Measurements from ENCODE around the gene LMF1.

The LMF1 gene

GRCh38 chr16:912684-913613 lies 57.8 kb downstream of the LMF1 start:
- DNase-seq (ENCODE audit: low spot score): no peak

- DNase-seq (ENCODE audit: low spot score): no peak
Observed at GRCh38 chr16:912322-912683, 58.5 kb downstream of the LMF1 start.

DNA sequence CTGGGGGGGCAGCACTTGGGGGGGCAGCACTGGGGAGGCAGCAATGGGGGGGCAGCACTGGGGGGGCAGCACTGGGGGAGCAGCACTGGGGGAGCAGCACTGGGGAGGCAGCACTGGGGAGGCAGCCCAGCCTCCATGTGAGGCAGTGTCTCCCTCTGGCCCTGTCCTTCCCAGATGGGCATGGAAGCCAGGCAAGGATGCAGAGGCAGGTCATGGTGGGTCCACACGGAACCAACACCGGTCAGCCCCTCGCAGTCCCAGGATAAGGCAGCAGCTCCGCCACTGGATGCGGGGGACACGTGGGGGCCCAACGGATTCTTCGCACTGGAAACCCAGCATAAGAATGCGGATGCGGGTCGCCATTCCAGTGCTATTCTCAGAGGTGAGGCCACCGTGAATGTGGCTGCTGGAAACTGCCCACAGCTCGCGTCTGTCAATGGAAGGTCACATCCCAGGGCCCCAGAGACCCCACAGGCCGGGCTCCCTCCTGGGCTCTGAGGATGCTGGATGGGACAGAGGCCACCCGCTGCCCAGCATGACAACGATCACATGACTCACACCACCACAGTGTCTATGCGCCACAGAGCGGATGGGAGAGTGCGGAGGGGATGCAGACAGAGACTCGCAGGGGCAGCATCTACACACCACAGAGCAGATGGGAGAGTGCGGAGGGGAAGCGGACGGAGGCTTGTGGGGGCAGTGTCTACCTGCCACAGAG lies 59.0 kb downstream of the LMF1 start:
- DNase-seq (ENCODE audit: low spot score): no peak

- no peak for DNase-seq (ENCODE audit: low spot score)
Observed at GRCh38 chr16:911101-911500, 59.7 kb downstream of the LMF1 start.

DNA sequence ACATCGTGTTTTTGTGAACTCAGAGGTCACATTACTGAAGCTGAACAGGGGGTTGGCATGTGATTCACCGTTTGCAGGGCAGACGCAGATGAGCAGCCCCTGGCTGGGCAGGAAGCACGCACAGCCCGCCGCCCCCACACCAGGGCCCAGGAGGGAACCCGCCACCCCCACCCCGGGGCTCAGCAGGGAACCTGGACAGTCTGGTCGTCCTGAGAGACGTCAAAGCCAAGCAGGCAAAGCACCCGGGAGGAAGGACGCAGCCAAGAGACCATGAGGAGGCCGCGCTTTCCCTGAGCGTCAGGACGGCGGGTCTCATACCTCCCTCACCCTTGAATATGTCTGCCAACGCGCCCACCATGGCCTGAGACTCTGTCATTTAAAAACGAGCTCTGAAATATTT lies 60.6 kb downstream of the LMF1 start:
- no peak for DNase-seq (ENCODE audit: low spot score)

GRCh38 chr16:909281-910000 lies 61.3 kb downstream of the LMF1 start:
- DNase-seq (ENCODE audit: low spot score): no peak

- no peak for DNase-seq (ENCODE audit: low spot score)
Observed at GRCh38 chr16:908526-909155, 62.1 kb downstream of the LMF1 start.

- DNase-seq (ENCODE audit: low spot score): no peak
Observed at GRCh38 chr16:907842-908241, 62.9 kb downstream of the LMF1 start.

GRCh38 chr16:907361-907760 lies 63.4 kb downstream of the LMF1 start:
- no peak for DNase-seq (ENCODE audit: low spot score)

GRCh38 chr16:906296-906695 lies 64.5 kb downstream of the LMF1 start:
- DNase-seq (ENCODE audit: low spot score): no peak

- DNase-seq (ENCODE audit: low spot score): no peak
Observed at GRCh38 chr16:901715-902601, 68.8 kb downstream of the LMF1 start.

DNA sequence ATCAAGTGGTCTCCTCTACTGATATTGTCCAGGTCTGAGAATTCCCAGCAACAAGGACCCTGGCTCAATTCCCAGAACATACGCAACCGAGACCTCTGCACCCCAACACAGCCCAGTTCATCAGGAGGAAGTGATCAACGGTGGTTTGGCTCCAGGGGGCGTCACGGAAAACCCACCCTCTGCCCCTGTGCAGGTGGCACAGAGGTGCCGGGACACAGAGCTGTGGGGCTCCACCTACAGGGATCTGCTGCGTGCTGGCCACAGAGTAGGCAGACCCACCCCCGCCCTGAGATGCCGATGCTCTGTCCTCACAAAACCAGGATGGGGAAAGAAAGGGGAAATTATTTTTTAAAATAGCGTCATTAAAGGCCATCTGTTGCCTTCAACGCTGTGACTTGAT lies 69.6 kb downstream of the LMF1 start:
- no peak for DNase-seq (ENCODE audit: low spot score)

DNA sequence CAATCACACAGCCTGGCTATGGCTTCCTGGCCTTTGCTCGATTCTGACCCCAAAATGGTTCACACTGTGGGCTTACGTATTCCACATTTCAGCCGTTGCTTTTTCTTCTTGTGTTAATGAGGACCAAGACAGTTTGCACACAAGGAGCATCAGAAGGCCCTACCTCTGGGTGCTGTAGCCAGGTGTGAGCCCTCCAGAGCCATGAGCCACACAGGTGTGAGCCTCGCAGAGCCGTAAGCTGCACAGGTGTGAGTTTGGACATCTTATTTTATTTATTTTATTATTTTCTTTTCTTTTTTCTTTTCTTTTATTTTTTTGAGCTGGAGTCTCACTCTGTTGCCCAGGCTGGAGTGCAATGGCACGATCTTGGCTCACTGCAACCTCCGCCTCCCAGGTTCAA lies 70.6 kb downstream of the LMF1 start:
- no peak for DNase-seq (ENCODE audit: low spot score)

- no peak for DNase-seq (ENCODE audit: low spot score)
Observed at GRCh38 chr16:899683-900060, 71.1 kb downstream of the LMF1 start.

DNA sequence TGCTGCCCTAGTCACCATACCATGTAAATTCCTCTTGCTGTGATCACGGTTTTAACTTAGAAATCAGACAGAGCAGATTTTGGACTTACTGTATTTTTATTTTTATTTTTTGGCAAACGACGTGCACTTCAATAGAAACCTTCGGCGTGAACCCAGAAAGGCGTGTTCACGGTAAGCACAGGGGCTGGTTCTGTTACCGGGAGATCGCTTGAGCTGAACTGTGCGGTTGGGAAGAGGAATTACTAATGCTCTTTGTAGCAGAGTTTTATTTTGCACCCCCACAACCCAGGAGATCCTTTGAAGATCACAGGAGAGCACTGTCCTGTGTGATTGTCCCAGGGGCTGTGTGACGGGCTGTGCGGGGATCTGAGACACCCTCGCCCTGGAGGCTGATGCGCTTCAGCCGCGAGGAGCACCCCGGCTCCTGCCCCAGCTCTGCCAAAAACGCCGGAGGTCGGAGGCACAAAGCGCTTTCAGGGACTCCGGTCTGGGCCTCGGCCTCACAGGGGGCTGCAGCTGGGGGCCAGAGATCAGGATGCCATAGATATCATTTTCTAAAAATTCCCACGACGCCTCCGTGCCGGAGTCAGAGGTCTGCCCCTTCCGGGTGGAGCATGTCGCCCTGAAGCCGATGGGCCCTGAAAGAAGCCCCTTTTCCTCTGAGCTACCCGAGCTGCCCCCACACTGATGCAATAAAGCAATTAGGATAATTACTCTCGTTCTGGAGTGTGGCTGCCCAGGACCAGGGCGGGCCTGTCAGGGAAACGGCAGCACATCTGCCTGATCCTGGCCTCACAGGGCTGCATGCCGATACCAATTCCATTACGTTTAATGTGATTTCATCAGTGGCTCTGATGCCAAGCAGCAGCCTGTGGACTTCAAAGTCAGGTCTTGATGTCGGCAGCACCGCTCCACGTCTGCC lies 71.8 kb downstream of the LMF1 start:
- no peak for DNase-seq (ENCODE audit: low spot score)

- DNase-seq (ENCODE audit: low spot score): no peak
Observed at GRCh38 chr16:898216-898615, 72.6 kb downstream of the LMF1 start.

DNA sequence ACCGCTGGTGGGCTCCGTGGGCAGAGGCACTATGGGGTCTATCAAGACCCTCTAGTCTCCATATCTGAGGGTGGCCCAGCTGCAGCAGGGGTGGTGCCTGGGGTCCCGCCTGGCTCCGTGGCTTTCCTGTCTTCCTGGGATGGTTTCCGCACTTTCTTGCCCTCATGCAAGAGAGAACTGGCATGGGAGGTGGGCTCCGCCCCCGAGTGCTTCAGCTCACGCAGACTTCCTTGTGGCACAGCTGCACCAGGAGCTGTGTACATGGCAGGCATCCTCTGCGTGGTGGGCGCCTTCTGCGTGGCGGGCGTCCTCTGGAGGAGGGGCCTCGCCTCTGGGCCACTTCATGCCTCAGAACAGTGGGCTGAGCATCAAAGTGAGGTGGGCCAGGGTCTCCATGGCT lies 73.1 kb downstream of the LMF1 start:
- no peak for DNase-seq (ENCODE audit: low spot score)

DNA sequence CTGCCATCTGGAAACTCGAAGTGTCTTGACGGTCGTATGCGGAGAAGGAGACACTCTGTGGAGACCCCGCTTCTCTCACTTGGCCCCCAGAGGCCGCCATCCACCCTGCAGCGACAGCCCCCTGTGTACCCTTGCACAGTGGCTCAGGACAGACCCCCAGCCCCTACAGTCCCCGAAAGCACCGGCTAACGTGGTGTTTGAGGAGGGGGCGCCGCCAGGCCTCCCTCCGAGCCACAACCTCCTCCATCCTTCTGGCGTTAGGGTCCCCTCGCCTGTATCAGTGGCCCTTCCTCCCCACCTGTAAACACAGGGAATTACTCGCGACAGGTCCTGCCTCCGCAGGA lies 73.6 kb downstream of the LMF1 start:
- DNase-seq (ENCODE audit: low spot score): no peak

DNA sequence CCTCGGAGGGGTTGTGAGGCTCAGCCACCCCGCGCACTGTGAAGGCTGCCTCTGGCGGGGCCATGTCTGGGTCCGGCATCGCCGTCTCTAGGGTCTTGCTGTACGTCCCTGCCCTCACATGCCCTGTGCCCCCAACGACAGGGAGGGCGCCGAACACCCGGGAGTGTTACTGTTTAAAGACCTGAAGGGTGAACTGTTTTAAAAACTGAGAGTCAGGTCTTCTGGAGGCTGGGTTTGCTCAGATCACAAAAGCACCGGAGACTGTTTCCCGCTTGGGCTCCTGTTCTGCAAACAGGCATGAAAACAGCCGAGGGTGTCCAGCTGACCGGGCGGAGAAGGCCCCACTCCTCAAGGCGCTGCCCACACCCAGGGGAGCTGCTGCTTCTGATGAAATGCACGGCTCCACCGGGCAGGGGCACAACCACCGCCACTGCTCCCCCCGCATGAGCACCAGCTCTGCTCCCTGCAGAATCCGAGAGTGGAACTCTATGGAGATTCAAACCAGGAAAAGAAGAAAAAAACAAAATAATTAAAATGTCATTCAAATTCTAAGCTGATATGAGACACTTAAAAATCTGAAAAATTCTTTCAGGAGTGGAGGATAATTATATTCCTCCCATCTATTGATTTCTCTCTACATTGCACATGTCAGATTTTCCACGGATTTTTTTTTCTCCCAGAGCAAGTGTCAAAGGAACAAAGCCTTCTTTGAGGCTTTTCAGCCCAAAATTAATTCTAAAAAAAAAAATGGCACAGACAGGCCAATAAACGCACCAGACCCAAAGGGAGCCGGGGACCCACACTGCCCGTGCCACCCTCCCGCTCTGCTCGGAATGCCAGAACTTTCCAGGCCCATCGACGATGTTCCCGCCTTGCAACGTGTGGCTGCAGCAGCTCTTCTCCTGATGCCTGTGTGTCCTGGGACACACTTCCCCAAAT lies 74.3 kb downstream of the LMF1 start:
- no peak for DNase-seq (ENCODE audit: low spot score)

Data from HuH-7.5 (cell line).